Activated CD4-positive, CD25-positive, alpha-beta regulatory T cell treated with anti-CD3 and anti-CD28 coated beads, Interleukin-2, amount 50 U/mL, for 24 hours (primary cell): ENCODE results near the gene MAP3K7CL.
"Not testable (repeated sequence)": the region's sequence is repeated elsewhere in the genome, so short reads cannot be mapped to it uniquely, and the experiment has no call there.

Experiments
- ATAC-seq, 2 donors: fragments of 150-1000 bp; cut with Tn5 transposase; one replicate each; pipeline ENCODE4 v1.10.0; 2021; ENCODE audit warnings: mild to moderate bottlenecking in 1 of 2, moderate library complexity in 1 of 2

MAP3K7CL gene

DNA sequence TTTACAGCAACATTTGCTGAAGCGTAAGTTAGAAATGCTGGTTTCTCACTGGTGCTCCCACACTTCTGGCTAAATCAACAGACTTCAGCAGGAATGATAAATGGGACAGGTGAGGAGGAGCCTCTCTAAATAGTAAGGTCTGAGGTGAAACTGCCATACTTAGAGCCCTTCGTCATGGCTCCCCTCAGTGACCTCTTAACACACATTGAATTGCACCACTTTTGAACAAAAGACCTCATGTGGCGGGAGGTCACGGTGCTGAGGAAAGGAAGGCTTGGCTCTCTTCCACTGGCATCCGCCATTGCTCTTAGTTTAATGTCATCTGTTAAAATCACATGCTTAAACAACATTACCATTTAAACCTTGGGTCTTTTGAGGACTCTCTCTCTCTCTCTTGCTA is 3.4 kb downstream of the MAP3K7CL start:
- no peak for ATAC-seq

DNA sequence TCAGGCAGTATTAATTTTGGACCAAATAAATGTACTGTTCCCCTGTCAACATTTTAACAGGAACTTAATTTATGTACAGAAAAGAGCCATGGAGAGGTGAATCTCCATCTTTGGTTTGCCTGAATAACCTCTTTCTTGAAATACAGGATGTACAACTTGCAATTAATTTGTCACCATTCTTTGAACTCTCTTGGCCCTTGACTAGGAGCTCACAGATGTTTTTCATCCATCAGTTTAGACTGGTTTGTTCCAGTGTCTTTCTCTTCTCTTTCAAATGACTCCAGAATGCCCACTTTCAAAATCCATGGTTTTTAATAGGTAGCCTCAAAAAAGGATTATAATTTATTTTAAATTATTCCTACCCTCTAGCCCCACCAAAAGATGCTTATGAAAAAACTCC is 5.0 kb downstream of the MAP3K7CL start:
- ATAC-seq, result no peak

DNA sequence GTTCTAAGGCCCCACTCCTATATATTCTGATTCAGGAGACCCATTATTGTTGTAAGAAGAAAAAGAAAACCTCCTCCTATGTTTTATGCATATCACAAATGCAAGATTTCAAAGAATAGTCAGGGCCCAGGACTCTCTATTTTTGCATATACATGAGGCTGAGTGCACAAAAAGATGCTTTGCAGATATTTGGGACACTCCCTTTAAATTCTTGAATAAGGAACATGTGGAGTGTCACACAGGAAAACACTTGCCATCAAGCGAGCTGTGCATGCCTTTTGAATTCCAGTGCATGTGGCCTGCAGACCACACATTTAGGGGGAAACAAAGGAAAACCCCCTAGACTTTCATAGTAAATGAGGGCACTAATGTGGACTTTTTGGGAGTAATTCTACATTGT is 5.6 kb downstream of the MAP3K7CL start:
- no peak for ATAC-seq

GRCh38 chr21:29144736-29145353 is 14.4 kb downstream of the MAP3K7CL start:
- ATAC-seq, result no peak

GRCh38 chr21:29145354-29145782 is 14.9 kb downstream of the MAP3K7CL start:
- peak in 1 of 2 donors; percentile 13 for ATAC-seq

- ATAC-seq, result no peak
Measured at GRCh38 chr21:29145852-29146453, 15.5 kb downstream of the MAP3K7CL start.

GRCh38 chr21:29146726-29147125 is 16.3 kb downstream of the MAP3K7CL start:
- no peak for ATAC-seq

- no peak for ATAC-seq
Measured at GRCh38 chr21:29148530-29148929, 18.1 kb downstream of the MAP3K7CL start.

DNA sequence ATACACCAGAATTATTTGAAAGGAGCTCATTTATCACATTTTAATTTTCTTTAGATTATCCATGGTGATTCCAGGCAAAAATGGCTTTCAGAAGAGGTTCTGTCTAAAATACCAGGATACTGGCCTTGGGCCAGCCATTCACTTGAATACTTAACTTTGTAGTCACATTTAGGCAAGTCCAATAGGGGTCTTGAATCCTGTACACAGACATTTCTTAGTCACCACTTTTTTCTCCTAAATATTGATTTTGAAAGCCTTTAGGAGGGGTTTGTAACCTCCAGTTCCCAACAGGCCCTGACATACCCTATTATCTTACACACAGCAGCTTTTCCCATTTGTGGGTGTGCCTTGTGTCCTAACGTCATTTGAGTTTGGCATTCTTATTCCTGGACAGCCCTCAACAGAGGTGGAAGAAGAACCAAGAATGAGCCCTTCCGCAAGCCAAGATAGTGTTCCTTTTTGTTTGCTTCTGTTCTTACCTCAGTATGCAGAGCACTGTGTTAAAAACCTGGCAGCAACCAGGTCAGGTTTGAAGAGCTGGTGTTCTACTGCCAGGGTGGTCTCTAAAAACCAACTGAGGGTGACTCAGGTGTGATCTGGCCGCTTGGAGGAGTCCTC is 19.5 kb downstream of the MAP3K7CL start:
- ATAC-seq, result no peak

GRCh38 chr21:29151931-29152330 is 21.5 kb downstream of the MAP3K7CL start:
- no peak for ATAC-seq

GRCh38 chr21:29152916-29153315 is 22.5 kb downstream of the MAP3K7CL start:
- no peak for ATAC-seq

DNA sequence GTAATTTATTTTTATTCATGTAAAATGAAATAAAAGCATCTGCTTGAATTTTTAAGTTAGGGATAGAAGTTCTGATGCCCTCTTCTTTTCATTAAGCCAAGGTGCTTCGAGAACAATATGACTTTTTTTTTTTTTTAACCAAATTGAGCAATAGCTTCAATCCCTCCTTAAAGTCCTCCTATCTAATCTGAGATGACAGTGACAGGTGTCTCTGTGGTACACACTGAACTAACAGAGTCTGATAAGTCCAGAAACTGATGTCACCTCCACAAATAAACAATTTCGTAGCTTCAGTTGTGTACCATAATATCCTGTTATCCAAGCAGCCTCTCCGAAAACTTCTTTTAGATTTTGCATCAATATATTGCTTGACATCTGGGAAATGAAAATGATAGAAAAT is 23.8 kb downstream of the MAP3K7CL start:
- no peak for ATAC-seq

DNA sequence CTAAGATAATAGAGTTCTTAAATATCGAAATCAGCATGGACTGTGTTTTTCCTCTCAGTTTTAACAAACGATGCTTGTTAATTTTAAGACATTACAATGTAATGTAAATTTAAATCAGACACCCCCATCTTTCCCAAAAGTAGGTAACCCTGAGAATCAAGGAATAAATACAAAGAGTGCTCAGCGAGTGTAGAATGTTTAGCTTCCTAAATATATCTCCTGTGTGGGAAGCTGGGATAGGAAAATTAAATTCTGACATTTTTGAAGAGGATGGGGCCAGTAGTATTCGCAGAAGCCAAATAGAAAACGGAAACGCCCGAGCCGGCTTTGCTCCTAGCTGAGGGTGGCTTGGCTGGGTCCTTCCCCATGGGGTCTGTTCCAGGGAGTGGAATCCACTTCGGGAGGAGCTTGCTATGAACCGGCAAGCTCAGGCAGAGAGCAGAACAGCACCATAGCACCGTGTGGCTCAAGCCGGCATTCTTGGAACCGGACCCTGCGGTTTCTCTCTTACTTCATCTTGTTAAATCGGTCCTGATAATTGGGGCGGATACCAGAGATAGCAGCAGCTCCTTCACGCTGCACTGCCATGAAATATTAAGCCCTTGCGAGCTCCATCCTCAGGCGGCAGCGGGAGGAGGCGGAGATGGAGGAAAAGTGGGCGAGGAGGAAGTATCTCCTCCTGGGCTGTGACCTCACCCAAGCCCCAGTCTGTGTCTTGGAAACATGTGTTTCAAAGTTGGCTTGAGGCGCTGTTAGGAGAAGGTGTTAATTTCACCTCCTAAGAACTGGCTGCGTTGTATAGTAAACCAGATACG is 24.9 kb downstream of the MAP3K7CL start:
- ATAC-seq, result no peak

- ATAC-seq, result no peak
Measured at GRCh38 chr21:29155933-29156260, 25.5 kb downstream of the MAP3K7CL start.

DNA sequence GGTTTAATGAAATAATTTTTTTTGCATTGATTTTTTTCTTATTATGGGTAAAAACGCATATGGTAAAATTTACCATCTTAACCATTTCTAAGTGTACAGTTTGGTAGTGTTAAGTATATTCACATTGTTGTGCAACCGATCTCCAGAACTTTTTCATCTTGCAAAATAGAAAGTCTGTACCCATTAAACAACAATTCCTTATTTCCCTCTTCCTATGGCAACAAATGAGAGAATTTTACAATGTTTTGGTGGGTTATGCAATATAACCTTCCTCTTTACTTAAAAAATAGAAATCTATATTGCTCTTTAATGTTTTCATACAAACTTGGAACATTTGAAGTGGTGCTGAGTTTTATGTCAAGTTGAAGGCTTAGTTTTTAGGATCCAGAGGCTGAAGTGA is 26.6 kb downstream of the MAP3K7CL start:
- no peak for ATAC-seq

DNA sequence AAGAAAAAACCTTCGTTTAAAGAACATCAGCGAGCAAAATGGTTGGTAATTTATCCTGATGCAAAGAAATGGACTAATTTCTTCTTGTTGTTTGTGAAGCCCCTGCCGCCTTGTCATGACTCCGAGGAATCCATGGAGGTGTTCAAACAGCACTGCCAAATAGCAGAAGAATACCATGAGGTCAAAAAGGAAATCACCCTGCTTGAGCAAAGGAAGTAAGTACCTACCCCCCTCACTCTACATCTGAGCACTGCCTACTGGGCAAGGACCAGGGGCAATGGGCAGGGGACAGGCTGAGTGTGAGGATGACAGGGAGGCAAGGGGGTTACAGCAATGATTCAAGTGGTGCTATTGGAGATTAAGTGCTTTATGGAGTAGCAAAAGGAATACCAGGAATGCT is 29.4 kb downstream of the MAP3K7CL start:
- ATAC-seq, result no peak

DNA sequence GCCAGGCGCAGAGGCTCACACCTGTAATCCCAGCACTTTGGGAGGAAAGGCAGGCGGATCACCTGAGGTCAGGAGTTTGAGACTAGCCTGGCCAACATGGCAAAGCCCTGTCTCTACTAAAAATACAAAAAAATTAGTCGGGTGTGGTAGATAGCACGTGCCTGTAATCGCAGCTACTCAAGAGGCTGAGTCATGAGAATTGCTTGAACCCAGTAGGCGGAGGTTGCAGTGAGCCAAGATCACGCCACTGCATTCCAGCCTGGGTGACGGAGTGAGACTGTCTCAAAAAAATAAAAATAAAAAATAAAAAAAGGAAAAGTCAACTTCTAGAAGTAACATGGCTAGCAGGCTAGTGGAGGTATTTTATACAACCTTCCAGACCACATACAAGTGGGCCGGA is 32.4 kb downstream of the MAP3K7CL start:
- not testable (repeated sequence) for ATAC-seq

DNA sequence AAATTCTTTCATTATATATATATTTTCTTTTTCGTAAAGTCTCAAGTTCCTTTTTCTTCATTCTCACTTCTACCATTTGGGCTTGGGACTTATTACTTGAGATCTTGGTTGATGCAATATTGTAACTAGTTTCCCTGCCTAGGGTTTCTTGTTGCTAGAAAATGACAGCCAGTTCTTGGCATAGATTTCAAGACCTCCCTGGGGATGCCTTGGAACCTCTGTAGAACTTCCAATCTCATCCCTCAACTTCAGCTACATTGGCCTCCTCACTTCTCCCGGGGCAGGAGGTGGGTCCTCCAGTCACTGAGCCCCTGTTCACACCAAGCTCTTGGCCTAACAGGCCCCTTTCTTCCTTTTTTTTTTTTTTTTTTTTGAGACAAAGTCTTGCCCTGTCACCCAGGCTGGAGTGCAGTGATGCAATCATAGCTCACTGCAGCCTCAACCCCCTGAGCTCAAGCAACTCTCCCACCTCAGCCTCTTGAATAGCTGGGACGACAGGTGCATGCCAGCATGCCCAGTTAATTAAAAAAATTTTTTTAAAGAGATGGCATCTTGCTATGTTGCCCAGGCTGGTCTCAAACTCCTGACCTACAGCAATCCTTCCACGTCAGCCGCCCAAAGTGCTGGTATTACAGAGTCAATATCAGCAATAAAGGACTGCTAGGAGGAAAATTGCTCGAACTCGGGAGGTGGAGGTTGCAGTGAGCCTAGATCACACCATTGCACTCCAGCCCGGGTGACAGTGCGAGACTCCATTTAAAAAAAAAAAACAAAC is 33.1 kb downstream of the MAP3K7CL start:
- ATAC-seq, result no peak

DNA sequence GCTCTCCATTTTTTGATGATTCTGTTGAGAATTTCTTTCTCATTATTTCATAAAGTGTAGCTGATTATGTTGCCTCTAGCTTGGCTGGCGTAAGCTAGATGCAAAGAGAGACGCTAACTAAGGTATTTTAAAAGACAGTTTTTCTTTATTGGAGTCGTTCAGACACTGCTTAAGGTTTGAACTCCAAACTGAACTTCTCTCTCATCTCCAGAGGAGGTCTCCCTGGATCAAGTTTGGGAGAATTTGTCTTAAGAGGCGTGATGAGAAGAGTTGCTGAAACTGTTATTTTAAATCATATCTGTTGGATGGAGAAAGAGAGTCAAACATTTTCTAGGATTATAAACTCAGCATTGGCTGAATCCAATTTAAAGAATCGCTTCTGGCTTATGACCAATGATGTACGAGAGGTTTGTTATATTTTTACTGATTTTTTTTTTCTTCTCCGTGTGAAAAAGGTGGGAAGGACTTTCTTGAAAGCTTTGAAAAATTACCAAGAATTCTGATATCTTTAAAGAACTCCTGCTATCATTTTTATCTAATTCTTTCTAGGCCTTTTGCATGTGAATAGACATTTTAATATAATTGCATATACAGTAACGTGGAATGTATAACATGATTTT is 34.0 kb downstream of the MAP3K7CL start:
- ATAC-seq, result no peak

GRCh38 chr21:29166323-29166722 is 35.9 kb downstream of the MAP3K7CL start:
- ATAC-seq, result no peak

GRCh38 chr21:29166853-29167252 is 36.4 kb downstream of the MAP3K7CL start:
- ATAC-seq, result no peak

- not testable (repeated sequence) for ATAC-seq
Measured at GRCh38 chr21:29167481-29167880, 37.0 kb downstream of the MAP3K7CL start.
